Naive B cell (primary cell): ENCODE results near the gene GRIA3. TPM values are rescaled to one million over a fixed set of nuclear protein-coding genes. Genes with fewer than 3 reads are reported as not detected.
"Not testable (repeated sequence)": the region's sequence is repeated elsewhere in the genome, so short reads cannot be mapped to it uniquely, and the experiment has no call there.

ENCODE experiments used
- ATAC-seq, 2 donors: fragments of 150-1000 bp; cut with Tn5 transposase; 2 replicates each; pipeline ENCODE4 v1.10.0; 2021; ENCODE audit warnings: low read depth in 2 of 2, mild to moderate bottlenecking in 2 of 2, moderate library complexity in 2 of 2
- DNase-seq: peaks from one replicate; pipeline ENCODE4 v3.0.0; 2022
- H3K27ac Mint-ChIP-seq, 6 donors: one replicate each; pipeline ENCODE4 v1.8.0; 2020 to 2022; ENCODE audit warnings: mild to moderate bottlenecking in 6 of 6, mixed read lengths in 6 of 6, moderate library complexity in 5 of 6, inconsistent platforms in 2 of 6
- H3K27me3 Mint-ChIP-seq, 3 donors: one replicate each; pipeline ENCODE4 v1.8.0; 2021 to 2022; ENCODE audit warnings: mixed read lengths in 3 of 3, mild to moderate bottlenecking in 1 of 3
- H3K36me3 Mint-ChIP-seq, 2 donors: one replicate each; pipeline ENCODE4 v1.8.0; 2020 to 2022; ENCODE audit warnings: mixed read lengths in 2 of 2, inconsistent platforms in 1 of 2, mild to moderate bottlenecking in 1 of 2
- H3K4me1 Mint-ChIP-seq, 3 donors: one replicate each; pipeline ENCODE4 v1.8.0; 2020 to 2022; ENCODE audit warnings: mixed read lengths in 3 of 3, inconsistent platforms in 1 of 3, mild to moderate bottlenecking in 1 of 3, moderate library complexity in 1 of 3
- H3K4me3 Mint-ChIP-seq, 8 donors: one replicate each; pipeline ENCODE4 v1.8.0; 2020 to 2022; ENCODE audit warnings: mild to moderate bottlenecking in 8 of 8, mixed read lengths in 8 of 8, moderate library complexity in 8 of 8, inconsistent platforms in 2 of 8
- H3K9me3 Mint-ChIP-seq, 7 donors: one replicate each; pipeline ENCODE4 v1.8.0; 2020 to 2022; ENCODE audit warnings: mixed read lengths in 7 of 7, mild to moderate bottlenecking in 5 of 7, inconsistent platforms in 2 of 7, moderate library complexity in 1 of 7
- polyA plus RNA-seq, 6 donors: library from polyadenylated mRNA; unstranded; fragments of 300-500 nt; fragmentation: Illumina TruSeq; gene quantifications; one replicate each; pipeline ENCODE4 v1.2.3, GENCODE V29; 2021; ENCODE audit warnings: low read depth in 6 of 6

The GRIA3 gene
- polyA plus RNA-seq, 6 donors from 2014 or later = not detected

DNA sequence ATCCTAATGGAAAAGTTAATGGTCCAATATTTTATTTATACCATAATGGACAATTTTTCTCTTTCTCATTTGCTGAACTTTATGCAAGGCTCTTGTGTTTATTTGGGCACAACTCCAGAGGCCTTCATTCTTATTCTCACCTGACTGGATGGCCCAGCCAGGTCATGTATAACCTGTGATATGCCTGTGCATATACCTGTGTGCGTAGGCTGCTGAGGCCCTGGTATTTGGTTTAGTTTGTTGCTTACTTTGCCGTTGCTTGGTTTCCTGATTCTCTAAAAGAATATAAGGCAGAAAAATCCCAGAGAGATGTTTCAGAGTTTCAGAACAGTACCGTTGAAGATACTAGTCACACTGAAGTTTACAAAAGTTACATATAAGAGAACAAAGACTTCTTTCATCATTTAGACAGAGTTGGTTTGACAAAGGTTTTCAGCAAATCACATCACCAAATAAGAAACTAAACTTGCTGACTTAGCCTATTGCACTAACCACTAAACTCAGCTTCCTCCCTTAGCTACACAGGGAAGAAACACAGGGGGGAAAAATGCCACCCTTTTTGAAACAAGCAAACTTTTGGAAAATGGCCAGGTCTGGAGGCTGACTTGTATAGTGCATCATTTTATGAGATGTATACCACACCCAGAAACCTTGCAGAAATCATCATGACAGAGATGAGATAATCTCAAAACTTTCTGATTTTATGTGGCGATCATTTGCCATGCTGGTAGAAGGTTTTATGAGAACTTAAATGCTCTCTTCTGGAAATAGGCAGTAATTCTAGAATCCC is 248.5 kb downstream of the GRIA3 start:
- H3K4me1 Mint-ChIP-seq = no peaks in the 10 kb centered on the region
- no peak for ATAC-seq
- no peak overlapping the region for H3K4me3 Mint-ChIP-seq
- peaks cover 0 to 7% (median 0%) of the 10 kb centered on the region in 7 donors for H3K9me3 Mint-ChIP-seq
- no peak for DNase-seq
- no peak overlapping the region for H3K27ac Mint-ChIP-seq
- no peaks in the 10 kb centered on the region for H3K36me3 Mint-ChIP-seq
- H3K27me3 Mint-ChIP-seq = no peaks in the 10 kb centered on the region

DNA sequence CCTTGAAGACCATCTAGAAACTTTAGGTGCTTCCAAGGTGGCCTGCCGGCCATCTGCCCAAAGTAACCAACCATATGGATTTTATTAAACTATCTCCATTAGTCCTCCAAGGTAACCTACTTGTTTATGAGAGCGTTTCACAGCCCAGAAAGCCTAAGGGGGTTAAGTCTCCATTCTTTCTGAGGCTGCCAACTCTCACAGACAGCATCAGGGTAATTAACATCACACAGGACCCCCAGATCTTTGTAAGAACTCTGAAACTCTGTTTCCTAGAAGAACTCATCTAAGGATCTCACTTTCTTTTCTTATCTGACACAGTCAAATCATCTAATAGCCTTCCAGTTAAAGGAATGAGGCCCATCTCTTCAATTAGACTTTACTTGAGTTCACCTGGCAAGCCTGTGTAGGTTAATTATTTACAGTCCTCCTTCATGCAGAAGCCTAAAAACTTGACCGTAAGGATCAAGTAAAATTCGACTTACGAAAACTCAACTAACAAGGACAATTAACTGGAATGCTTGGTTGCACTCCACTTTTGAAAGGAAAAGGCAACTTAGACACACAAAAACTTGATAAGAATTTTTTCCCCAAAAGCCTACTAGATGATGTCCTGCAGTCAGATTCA is 252.5 kb downstream of the GRIA3 start:
- Mint-ChIP-seq H3K27ac (no peak overlapping the region), H3K36me3 (no peaks in the 10 kb centered on the region), H3K4me1 (no peaks in the 10 kb centered on the region), H3K9me3 (peaks cover 0 to 11% (median 3%) of the 10 kb centered on the region in 7 donors), H3K4me3 (no peak overlapping the region), H3K27me3 (no peaks in the 10 kb centered on the region)
- ATAC-seq (no peak), DNase-seq (no peak)

DNA sequence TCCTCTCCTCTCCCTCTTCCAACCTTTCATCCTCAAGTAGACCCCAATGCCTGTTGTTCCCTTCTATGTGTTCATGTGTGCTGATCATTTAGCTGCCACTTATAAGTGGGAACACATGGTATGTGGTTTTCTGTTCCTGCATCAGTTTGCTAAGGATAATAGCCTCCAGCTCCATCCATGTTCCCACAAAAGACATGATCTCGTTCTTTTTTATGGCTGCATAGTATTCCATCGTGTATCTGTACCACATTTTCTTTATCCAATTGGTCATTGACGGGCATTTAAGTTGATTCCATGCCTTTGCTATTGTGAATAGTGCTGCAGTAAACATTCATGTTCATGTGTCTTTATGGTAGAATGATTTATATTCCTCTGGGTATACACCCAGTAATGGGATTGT is 255.8 kb downstream of the GRIA3 start:
- H3K27me3 Mint-ChIP-seq, H3K27ac Mint-ChIP-seq, ATAC-seq, DNase-seq, H3K4me1 Mint-ChIP-seq, H3K4me3 Mint-ChIP-seq, H3K36me3 Mint-ChIP-seq: not testable (repeated sequence)
- H3K9me3 Mint-ChIP-seq = peaks cover 0 to 11% (median 3%) of the 10 kb centered on the region in 7 donors

DNA sequence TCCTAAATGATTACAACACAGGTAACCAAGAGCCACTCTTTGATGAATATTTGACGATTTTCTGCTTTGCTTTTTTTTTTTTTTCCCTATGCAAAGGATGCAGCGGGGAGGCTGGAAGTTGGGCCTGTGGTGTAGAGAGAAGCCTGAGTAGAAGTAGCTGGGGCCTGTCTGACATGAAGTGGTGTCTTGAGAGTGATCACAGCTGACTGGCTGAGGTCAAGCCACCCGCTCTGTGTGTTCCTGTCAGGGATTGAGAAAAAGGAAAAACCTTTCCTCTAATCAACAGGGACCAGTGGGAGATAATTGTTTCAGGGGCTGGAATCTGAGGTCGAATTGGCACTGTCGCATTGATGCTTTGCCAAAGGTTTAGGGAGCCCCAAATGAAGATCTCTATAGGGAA is 258.7 kb downstream of the GRIA3 start:
- Mint-ChIP-seq H3K9me3 (peaks cover 0 to 11% (median 2%) of the 10 kb centered on the region in 7 donors), H3K4me3 (no peak overlapping the region)

DNA sequence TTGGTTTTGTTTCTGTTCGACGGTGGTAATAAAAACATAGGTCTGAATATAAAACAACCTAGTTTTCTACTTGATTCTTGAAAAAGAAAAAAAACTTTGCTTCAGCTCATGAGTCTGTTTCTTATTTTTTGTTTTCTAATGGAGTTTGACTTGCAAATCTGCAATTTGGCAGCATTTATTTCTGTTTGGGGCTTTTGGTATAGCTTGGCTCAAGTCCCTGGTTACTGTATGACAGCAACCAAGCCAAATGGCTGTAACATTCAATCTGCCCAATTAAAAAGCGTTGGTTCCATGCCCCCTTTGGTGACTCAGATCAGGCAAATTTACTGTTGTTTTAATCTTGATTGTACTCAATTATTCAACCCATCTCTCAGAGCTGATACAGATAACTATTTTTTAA is 263.4 kb downstream of the GRIA3 start:
- Mint-ChIP-seq H3K27ac (no peak overlapping the region), H3K36me3 (no peaks in the 10 kb centered on the region), H3K4me1 (no peaks in the 10 kb centered on the region), H3K9me3 (peaks cover 0 to 4% (median 0%) of the 10 kb centered on the region in 7 donors), H3K27me3 (no peaks in the 10 kb centered on the region), H3K4me3 (no peak overlapping the region)
- no peak for DNase-seq
- no peak for ATAC-seq

More for the DNA sequence above, 258.7 kb downstream of the GRIA3 start:
- Mint-ChIP-seq H3K27ac (no peak overlapping the region), H3K27me3 (no peaks in the 10 kb centered on the region), H3K36me3 (no peaks in the 10 kb centered on the region), H3K4me1 (no peaks in the 10 kb centered on the region)
- no peak for ATAC-seq
- no peak for DNase-seq

DNA sequence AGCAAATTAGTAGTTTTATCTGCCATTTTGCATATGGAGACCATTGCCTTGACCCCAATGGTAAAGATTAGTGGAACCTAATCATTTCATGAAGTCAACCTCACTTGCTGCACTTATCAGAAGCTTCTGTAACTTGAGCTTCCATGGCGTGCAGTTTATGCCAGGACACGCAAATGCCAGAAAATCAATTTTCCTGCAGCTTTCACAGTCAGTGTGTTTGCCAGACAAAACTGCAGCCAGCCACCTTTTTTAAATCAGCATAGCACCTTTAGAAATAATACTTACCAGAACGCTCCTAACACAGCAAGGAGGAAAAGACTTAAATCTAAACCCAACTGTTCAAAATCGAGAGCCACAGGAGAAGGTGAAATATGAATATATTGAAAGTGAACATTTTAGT is 265.3 kb downstream of the GRIA3 start:
- Mint-ChIP-seq H3K27ac (no peak overlapping the region), H3K4me1 (no peaks in the 10 kb centered on the region), H3K9me3 (peaks cover 0 to 4% (median 0%) of the 10 kb centered on the region in 7 donors), H3K4me3 (no peak overlapping the region), H3K27me3 (no peaks in the 10 kb centered on the region), H3K36me3 (no peaks in the 10 kb centered on the region)
- ATAC-seq (no peak), DNase-seq (no peak)

DNA sequence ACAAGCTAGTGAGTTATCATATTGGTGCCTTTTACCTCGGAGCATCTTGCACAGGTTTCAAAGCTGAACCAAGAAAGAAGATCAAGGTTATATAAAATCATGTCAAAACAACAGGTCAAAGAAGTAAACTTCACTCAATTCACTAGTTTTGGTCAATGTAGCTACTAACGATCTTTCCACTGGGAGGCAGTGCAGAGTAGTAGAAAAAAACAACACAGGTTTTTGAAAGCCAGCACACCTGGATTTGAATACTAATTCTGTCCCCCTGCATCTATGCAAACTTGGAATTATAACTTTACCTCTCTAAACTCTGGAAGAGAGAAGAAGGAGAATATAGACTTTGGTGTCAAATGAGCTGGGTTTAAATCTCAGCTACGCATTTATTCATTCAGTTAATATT is 266.1 kb downstream of the GRIA3 start:
- H3K27me3 Mint-ChIP-seq = no peaks in the 10 kb centered on the region
- H3K4me3 Mint-ChIP-seq = no peak overlapping the region
- ATAC-seq = no peak
- H3K9me3 Mint-ChIP-seq = peaks cover 0 to 4% (median 0%) of the 10 kb centered on the region in 7 donors
- H3K4me1 Mint-ChIP-seq = no peaks in the 10 kb centered on the region
- no peak for DNase-seq
- H3K27ac Mint-ChIP-seq = no peak overlapping the region
- no peaks in the 10 kb centered on the region for H3K36me3 Mint-ChIP-seq

DNA sequence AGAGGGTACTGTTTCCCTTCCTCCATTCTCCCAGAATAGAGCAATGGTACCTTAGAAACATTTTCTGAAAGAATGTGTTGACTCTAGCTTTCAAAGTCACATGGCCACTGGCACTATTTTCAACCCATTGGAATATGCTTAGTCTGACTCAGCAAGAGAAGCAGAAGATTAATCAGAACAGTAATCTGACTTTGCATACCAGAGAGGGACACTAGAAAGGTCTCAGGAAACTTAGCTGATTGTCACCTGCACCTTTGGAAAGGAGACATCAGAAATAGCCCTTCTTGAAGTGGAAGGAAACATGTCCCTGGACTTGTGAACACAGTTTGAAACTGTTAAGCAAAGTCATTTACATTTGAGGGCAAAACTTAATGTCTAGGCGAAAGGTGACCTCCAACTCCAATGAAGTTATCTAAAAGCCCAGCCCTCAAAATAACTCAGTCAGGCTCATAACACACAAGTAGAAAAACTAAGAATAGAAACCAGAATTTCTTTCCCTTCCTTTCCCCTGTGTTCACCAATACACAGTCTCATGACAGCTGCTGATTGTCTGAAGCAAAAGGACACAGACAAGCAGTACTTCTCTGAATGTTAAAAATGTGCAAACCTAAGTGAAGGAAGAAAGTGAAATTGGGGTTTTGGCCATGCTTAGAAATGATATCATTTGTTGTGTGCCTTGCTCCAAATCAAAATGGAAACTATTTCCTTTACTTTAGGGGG is 270.8 kb downstream of the GRIA3 start:
- no peaks in the 10 kb centered on the region for H3K27me3 Mint-ChIP-seq
- no peaks in the 10 kb centered on the region for H3K36me3 Mint-ChIP-seq
- no peak overlapping the region for H3K27ac Mint-ChIP-seq
- ATAC-seq = no peak
- peaks cover 0 to 4% (median 0%) of the 10 kb centered on the region in 7 donors for H3K9me3 Mint-ChIP-seq
- H3K4me1 Mint-ChIP-seq = no peaks in the 10 kb centered on the region
- no peak overlapping the region for H3K4me3 Mint-ChIP-seq
- no peak for DNase-seq

DNA sequence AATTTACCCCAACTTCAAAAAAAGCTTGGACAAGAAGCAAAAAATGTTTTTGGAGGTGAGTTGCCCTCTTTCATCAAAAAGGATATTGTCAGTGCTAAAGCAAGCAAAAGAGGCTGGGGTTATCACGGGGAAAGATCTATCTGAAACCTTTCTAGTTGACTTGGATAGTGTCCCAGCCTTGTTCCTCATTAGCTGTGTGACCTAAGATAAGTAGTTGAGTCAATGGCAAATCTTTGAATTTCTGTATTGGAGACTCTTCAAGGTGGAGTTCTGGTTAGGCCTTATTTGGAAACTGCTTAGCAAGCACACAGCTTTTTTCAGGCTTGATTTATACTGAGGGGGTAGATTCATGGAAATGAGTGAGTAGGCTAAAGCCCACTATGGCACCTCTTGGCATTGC is 271.6 kb downstream of the GRIA3 start:
- Mint-ChIP-seq H3K27me3 (no peaks in the 10 kb centered on the region), H3K9me3 (peaks cover 0 to 4% (median 0%) of the 10 kb centered on the region in 7 donors), H3K4me3 (no peak overlapping the region), H3K4me1 (no peaks in the 10 kb centered on the region), H3K27ac (no peak overlapping the region), H3K36me3 (no peaks in the 10 kb centered on the region)
- no peak for DNase-seq
- ATAC-seq = no peak

DNA sequence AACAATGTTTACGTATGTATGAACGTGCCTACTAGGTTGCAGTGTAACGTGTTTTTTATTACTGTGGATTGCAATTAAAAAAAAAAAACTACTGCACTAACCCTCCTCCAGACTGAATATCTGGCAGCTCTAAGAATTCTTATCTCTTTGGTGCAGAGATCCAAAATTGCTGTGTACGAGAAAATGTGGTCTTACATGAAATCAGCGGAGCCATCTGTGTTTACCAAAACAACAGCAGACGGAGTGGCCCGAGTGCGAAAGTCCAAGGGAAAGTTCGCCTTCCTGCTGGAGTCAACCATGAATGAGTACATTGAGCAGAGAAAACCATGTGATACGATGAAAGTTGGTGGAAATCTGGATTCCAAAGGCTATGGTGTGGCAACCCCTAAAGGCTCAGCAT is 280.6 kb downstream of the GRIA3 start:
- Mint-ChIP-seq H3K4me3 (no peak overlapping the region), H3K9me3 (peaks cover 0 to 13% (median 0%) of the 10 kb centered on the region in 7 donors), H3K27ac (no peak overlapping the region), H3K36me3 (no peaks in the 10 kb centered on the region), H3K27me3 (no peaks in the 10 kb centered on the region), H3K4me1 (no peaks in the 10 kb centered on the region)
- DNase-seq (no peak), ATAC-seq (no peak)

DNA sequence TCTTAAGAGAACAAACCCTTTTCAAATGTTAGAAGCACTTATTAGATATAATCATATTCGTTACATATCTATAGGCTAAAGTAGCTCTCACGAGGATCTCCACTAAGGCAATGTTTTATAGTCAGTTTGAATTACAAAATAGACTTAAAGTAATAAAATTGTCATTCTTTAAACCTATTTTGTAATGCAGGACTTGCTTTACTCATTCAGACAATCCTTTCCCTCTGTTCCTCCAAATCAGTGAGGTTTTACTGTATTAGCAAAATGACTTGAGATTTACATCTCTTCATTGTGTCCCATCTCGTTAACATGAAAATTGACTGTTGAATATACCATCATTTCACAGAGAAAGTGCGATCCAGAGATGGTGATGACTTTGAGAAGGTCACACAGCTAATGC is 284.4 kb downstream of the GRIA3 start:
- DNase-seq (no peak), ATAC-seq (no peak)
- Mint-ChIP-seq H3K27me3 (no peaks in the 10 kb centered on the region), H3K9me3 (peaks cover 0 to 9% (median 0%) of the 10 kb centered on the region in 7 donors), H3K36me3 (no peaks in the 10 kb centered on the region), H3K4me1 (no peaks in the 10 kb centered on the region), H3K27ac (no peak overlapping the region), H3K4me3 (no peak overlapping the region)

DNA sequence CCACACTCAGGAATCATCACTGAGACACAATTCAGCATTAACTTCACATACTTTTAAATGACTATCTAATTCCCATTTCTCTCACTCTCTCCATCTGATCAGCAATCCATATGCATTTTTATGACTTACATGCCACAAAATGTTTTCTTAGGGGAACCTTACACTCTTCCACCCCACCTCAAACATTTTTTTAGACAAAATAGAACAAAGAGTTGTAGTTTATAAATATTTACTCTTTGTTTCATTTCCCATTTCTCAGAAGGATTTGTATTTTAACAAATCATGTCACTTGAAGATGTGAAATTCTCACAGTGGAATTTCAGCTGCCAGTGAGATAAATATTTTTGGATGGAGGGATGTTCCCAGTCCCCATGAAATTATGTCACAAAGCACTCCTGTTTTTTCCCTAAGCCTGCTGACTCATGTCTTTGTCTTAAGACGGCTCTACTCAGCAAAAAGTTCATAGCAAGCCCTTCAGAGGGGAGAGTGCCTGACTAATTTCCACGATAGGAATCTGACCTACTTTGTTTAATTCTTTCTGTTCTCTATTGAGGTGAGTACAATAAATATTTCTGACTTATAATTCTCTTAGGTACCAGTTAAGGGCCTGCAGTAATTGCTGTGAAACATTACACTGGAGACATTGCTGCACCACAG is 291.1 kb downstream of the GRIA3 start:
- H3K36me3 Mint-ChIP-seq = no peaks in the 10 kb centered on the region
- no peak overlapping the region for H3K27ac Mint-ChIP-seq
- DNase-seq = no peak
- H3K4me1 Mint-ChIP-seq = no peaks in the 10 kb centered on the region
- H3K27me3 Mint-ChIP-seq = no peaks in the 10 kb centered on the region
- H3K9me3 Mint-ChIP-seq = peaks cover 0 to 4% (median 0%) of the 10 kb centered on the region in 7 donors
- ATAC-seq = no peak
- H3K4me3 Mint-ChIP-seq = no peak overlapping the region

DNA sequence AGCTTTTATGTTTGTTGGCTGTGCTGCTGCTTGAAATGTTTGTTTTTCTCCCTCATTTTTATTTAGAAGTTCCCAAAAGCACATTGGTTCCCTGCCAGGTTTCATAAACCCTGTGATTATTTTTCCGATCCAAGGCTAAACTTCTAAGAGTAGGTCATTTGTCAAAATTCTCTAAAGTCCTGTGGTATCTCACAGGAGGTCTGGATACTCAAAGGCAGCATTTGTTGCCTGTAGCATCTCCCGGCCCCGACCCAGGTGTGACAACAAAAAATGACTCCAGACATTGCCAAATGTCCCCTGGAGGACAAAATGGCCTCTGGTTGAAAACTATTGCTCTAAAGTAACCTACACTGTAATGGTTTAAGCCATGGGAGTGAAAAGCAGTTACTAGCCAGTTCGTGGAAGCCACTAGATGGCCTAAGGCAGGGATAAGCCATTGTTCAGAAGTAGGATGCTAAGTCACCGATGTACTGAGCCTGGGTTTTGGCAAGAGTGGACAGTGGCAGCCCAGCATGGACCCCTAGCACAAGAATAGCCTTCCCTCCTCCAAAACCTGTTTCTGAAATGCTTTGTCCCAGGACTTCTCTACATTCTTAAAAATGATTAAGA is 292.6 kb downstream of the GRIA3 start:
- H3K4me1 Mint-ChIP-seq = no peaks in the 10 kb centered on the region
- no peaks in the 10 kb centered on the region for H3K9me3 Mint-ChIP-seq
- DNase-seq (no peak), ATAC-seq (no peak)
- no peak overlapping the region for H3K27ac Mint-ChIP-seq
- H3K36me3 Mint-ChIP-seq = no peaks in the 10 kb centered on the region
- H3K4me3 Mint-ChIP-seq = no peak overlapping the region
- no peaks in the 10 kb centered on the region for H3K27me3 Mint-ChIP-seq
